SHP77 (cell line): ENCODE results near the gene FN3K.
"Not testable (repeated sequence)": the region's sequence is repeated elsewhere in the genome, so short reads cannot be mapped to it uniquely, and the experiment has no call there.

ENCODE experiments used
- DNase-seq, 2 experiments: peaks; one replicate each; lab custom pipeline; 2025; lab: John Stamatoyannopoulos, UW

Gene FN3K

DNA sequence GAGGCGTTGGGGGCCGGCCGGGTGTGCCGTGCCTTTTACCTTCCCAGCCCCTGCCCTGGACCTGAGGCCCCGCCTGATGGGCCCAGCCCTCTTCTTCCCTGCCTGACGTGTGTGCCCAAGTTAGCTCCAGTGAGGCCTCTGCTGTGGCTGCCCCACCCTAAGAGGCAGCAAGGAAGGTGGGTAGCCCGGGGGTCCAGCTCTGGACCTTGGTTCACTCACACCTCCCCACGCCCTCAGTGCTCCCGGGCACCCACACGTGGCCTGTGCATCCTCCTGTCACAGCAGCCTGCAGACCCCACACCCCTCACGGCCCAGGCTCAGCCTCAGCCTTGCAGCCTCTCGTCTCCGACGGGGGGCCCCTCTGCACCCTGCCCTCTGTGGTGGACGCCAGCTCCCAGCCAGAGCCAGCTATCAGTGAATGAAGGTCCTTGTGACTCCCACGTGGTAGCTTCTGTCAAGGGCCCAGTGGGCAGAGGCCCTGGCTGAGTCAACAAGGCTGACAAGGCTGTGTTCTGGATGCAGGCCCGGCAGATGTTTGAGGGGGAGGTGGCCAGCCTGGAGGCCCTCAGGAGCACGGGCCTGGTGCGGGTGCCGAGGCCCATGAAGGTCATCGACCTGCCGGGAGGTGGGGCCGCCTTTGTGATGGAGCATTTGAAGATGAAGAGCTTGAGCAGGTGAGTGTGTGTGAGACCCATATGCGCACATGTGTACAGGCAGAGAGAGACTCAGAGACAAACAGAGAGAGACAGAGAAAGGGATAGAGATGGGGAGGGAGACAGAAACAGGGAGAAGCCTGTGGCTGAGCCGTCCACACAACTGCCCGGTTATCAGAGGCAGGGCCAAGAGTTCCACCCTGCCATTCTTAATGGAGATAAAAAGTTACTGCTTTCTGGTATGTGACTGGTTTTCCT is 2.8 kb downstream of the FN3K start:
- peak; percentile 68 to 85 for DNase-seq

DNA sequence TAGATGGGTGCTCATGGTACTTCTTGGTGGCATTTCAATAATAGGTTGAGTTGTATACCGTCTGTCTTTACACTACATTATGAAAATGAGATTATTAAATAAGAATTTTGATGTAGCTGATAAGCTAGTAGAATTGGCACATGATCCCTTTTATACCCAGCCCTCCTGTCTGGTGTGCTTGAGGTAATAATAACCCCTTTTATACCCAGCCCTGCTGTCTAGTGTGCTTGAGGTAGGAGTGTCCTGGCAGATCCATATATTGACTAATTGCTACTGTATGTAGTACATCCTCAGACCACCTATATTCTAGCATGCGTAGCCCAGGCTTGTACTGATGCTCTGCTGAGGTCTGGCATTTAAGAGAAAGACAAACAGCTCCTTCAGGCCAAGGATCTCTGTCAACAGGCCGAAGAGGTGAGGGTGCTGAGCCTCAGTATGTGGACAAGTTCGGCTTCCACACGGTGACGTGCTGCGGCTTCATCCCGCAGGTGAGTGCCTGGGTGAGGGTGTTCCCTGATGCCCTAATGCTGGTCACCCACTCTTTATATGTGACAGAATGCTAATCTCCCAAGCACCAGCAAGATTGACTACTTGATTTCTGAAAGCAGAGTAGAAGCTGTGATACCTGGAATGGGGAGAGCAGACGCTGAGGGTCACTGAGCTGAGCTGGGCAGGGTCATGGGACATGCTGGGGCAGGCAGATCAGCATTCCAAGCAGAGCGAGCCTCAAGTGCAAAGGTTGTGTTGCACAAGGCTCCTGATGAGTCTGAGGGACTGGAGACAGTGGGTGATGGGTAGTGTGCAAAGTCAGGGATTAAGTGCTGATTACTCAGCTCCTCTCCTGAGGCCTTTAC is 5.7 kb downstream of the FN3K start:
- DNase-seq, result no peak

- no peak for DNase-seq
Observed at GRCh38 chr17:82743344-82744219, 8.2 kb downstream of the FN3K start.

DNA sequence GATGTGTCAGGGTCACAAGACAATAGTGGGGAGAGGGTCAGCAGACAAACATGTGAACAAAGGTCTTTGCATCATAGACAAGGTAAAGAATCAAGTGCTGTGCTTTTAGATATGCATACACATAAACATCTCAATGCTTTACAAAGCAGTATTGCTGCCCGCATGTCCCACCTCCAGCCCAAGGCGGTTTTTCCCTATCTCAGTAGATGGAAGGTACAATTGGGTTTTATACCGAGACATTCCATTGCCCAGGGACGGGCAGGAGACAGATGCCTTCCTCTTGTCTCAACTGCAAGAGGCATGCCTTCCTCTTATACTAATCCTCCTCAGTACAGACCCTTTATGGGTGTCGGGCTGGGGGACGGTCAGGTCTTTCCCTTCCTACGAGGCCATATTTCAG is 9.3 kb downstream of the FN3K start:
- DNase-seq, result not testable (repeated sequence)

DNA sequence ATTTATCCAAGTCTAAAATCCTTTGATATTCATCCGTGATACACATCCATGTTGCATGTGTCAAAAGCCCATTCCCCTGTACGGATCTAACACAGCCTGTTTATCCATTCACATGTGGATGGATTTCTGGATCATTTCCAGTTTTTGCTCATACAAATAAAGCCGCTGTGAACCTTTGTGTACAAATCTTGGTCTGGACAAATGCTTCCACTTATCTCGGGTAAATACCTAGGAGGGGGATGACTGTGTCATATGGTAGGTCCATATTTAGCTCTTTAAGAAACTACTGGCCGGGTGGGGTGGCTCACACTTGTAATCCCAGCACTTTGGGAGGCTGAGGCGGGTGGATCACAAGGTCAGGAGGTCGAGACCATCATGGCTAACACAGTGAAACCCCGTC is 10.1 kb downstream of the FN3K start:
- no peak for DNase-seq

DNA sequence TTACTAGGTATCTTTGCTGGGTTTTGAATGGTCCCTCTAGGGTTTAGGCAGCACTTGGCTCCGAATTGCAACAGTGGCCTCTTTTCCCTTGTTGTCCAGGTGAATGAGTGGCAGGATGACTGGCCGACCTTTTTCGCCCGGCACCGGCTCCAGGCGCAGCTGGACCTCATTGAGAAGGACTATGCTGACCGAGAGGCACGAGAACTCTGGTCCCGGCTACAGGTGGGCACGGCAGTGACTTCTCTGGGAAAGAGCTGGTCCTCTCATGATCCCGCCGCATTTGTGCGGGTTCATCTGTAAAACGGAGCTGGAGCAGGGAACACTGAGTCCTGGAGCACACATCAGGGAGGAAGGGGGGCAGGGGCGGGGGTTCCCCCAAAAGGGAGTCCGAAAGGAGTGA is 13.3 kb downstream of the FN3K start:
- no peak for DNase-seq

DNA sequence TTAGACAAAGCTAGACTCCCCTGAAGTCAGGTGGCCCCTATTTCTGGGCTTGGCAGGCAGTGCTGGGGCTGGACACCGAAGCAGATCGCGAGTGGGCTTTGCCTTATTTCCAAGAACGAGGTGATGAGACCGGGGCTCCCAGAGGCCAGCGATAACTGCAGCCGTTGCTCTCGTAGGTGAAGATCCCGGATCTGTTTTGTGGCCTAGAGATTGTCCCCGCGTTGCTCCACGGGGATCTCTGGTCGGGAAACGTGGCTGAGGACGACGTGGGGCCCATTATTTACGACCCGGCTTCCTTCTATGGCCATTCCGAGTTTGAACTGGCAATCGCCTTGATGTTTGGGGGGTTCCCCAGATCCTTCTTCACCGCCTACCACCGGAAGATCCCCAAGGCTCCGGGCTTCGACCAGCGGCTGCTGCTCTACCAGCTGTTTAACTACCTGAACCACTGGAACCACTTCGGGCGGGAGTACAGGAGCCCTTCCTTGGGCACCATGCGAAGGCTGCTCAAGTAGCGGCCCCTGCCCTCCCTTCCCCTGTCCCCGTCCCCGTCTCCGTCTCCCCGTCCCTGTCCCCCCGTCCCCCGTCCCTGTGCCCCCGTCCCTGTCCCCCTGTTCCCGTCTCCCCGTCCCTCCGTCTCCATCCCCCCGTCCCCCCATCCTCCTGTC is 15.0 kb downstream of the FN3K start:
- DNase-seq, result no peak

- DNase-seq, result no peak
Observed at GRCh38 chr17:82751171-82751570, 15.8 kb downstream of the FN3K start.

DNA sequence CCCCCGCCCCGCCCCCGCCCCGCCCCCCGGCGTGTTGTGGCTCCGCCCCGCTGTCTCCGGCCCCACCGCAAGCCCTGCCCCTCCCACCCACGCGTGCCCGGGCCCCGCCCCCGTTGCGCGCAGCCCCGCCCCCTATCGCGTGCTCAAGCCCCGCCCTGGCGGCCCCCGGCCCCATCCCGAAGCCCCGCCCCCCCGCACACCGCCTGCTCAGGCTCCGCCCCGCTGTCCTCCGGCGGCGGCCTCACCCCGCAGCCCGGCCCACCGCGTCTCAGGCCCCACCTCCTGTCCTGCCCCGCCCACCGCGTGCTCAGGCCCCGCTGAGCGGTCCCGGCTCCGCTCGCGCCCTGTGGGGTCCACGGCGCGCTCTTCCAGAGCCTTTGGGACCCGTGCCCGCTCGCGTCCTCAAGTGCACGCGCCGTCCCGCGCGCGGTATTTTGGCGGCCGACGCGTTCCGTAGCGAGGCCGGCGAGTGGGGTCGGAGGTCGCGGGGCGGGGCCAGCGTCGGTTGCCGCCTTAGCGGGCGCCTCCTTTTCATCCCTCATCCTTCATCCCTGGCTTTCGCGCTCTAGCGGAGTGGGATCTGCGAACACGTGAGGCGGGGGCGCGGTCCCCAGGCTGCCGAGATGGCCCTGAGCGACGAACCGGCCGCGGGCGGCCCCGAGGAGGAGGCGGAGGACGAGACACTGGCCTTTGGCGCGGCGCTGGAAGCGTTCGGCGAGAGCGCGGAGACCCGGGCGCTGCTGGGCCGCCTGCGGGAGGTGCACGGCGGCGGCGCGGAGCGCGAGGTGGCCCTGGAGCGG is 16.4 kb downstream of the FN3K start, which contains the start of gene TBCD:
TBCD (plus strand) TSS at position 495 of the 800 bp plus-strand sequence; CDS start at position 624, 129 bp downstream.
- DNase-seq, result peak; percentile 87 to 97

DNA sequence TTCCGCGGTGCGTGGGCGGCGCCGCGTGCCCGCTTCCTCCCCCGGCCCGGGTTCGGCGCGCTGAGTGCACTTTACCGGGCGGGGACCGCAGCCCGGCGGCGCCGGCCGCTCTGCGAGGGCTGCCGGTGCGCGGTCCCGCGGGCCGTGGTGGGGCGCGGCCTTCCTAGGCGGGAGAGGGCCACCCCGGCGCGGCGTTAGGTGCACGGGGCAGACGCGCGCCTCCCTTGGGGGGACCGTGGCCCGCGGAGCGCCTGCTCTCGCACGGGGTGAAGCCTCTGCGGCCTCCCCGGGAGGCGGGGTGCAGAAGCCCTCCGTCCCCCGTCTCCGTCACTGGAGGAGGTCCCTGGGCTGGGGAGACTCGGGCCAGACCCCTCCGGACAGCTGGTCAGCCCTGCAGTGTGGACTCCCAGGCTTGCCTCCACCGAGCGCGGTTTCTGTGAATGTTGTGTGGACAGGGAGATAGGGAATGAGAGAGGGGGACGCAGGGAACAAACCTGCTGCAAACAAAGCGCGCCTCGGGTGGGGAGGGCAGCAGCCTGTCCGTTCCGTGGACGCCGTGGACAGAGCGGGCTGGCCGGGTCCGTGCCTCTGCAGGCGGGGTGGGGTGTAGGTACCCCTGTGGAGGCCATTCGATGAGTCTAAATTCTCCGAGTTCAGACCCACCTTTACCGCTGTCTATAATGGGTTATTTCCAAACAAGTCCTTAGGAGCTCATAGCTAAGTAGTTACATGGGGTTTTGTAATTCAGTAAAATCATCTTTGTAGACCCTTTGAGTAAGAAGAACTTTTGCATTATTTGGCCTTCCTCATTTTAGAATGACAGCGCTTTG is 17.2 kb downstream of the FN3K start:
- DNase-seq, result peak in 1 of 2 experiments; percentile 47

DNA sequence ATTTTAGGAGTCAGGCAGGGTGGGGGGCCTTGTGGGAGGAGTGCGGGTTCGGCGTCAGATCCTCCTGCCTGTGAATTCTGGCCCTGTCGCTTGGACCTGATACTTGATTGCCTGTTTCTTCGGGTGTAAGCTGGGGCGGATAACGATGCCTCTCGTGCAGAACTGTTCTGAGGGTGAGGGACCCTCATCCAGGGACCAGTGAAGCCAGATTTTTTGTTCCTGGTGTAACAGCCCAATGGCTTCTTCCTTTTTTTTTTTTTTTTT is 17.7 kb downstream of the FN3K start:
- no peak for DNase-seq

GRCh38 chr17:82754297-82755208 is 19.1 kb downstream of the FN3K start:
- no peak for DNase-seq

DNA sequence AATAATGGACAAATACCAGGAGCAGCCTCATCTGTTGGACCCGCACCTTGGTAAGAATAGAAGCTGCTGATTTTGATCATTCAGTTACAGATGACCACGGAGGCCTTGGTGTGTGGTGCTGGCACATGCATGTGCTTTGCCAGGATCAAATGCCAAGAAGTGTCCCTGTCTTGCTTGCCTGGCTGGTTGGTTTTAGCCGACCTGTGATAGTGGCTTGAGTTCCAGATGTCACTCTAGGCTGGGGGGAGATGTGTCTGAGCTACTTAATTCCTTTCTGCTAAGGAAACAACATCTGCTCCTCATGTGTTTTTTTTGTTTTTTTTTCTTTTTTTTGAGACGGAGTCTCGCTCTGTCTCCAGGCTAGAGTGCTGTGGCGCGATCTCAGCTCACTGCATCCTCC is 20.8 kb downstream of the FN3K start:
- no peak for DNase-seq

DNA sequence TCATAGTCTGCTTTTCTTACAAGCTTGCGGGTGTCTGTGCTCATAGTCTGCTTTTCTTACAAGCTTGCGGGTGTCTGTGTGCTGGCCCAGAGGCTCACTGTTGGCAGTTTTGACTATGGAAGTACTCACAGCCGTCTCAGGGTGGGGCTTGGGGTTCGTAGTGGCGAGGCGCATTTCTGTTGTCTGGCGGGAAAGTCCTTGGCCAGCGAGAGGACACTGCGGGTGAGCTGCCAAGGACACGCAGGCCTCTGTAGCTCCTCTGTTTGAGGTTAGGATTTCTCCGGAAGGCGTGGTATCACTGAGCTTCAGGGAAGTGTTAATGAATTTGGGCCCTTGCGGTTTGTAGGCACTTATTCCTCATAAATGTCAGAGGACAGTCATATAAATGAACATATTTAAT is 30.0 kb downstream of the FN3K start:
- no peak for DNase-seq

DNA sequence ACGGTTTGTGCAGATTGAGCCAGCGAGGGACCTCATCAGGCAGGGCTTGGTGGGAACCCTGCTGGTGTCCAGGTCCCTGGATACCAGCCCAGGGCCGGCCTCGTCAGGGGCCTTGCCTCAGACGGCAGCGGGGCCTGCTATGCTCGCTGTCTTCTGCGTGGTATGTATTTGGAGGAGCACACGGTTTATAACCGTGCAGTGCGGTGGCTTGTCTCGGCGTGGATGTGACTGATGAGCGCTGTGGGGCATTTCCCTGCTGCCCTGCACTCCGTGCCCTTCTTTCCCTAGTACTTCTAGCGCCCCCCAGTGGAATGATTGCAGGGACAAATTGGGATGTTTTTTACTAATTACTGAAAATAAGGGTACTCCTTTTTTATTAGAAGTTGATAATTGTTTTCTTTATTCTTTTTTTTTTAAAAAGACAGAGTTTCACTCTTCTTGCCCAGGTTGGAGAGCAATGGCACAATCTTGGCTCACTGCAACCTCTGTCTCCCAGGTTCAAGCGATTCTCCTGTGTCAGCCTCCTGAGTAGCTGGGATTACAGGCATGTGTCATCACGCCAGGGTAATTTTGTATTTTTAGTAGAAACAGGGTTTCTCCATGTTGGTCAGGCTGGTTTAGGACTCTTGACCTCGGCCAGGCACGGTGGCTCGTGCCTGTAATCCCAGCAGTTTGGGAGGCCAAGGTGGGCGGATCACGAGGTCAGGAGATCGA is 31.8 kb downstream of the FN3K start:
- DNase-seq, result peak; percentile 52 to 56

- no peak for DNase-seq
Observed at GRCh38 chr17:82769041-82769440, 33.6 kb downstream of the FN3K start.

DNA sequence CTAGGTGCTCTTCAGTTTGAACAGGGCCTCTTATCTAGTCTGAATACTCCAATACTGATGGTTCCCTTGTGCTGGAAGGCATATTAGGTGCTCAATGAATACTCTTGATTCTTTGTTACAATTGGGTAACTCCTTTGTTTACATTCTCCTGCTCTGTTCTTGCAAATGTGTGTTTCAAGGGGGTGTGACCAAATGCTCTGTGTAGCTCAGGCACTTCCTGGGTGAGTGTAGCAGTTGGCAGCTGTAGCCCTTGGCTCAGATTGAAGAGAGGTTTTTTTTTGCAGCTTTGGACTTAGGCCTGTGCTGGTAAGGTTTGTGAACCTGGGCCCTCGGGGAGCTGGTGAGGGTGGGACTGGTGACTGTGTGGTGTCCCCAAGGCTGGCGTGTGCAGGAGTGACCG is 36.6 kb downstream of the FN3K start:
- DNase-seq, result no peak

- DNase-seq, result not testable (repeated sequence)
Observed at GRCh38 chr17:82774456-82774855, 39.0 kb downstream of the FN3K start.
